Left lung (tissue), 10 donors: ENCODE results near the gene RUBCNL. TPM values are rescaled to one million over a fixed set of nuclear protein-coding genes. Genes with fewer than 3 reads are reported as not detected.

Source experiments
- ATAC-seq: fragments of 200-7000 bp; cut with Tn5 transposase; one replicate; pipeline ENCODE4 v1.9.1; 2020; ENCODE audit warnings: moderate library complexity
- DNase-seq, 4 donors: peaks; one replicate each; pipeline ENCODE4 v3.0.0-alpha.2; 2013 to 2020
- H3K27ac ChIP-seq, 2 donors: fragments of 200-600 bp; sonication (generic) in 1 of 2; one replicate each; pipeline versions ENCODE4 v1.5.0 to v1.8.0; 2020 to 2021
- H3K27me3 ChIP-seq, 2 donors: fragments of 200-600 bp; sonication (generic) in 1 of 2; one replicate each; pipeline versions ENCODE4 v1.5.0 to v1.8.0; 2020 to 2021
- H3K36me3 ChIP-seq, 2 donors: fragments of 200-600 bp; sonication (generic) in 1 of 2; one replicate each; pipeline versions ENCODE4 v1.5.0 to v1.8.0; 2020 to 2021
- H3K4me1 ChIP-seq, 2 donors: fragments of 200-600 bp; one replicate each; pipeline ENCODE4 v1.8.0; 2021
- H3K4me3 ChIP-seq, 2 donors: fragments of 200-600 bp; sonication (generic) in 1 of 2; one replicate each; pipeline versions ENCODE4 v1.5.0 to v1.8.0; 2020 to 2021; ENCODE audit warnings: mild to moderate bottlenecking in 1 of 2
- H3K9me3 ChIP-seq, 2 donors: fragments of 200-600 bp; sonication (generic) in 1 of 2; one replicate each; pipeline versions ENCODE4 v1.5.0 to v1.8.0; 2020 to 2021
- CTCF ChIP-seq, 2 donors: fragments of 200-600 bp; sonication (generic) in 1 of 2; IDR thresholded peaks; one replicate each; pipeline versions ENCODE4 v1.5.0 to v1.8.0; 2021; ENCODE audit warnings: antibody characterized with exemption in 2 of 2
- intact Hi-C, 2 donors: fragments of 100-400 bp; cut with DNase I; formaldehyde crosslinking; loops; one replicate each; pipeline versions ENCODE4 v1.11.2 to v1.14.2; 2022
- polyA plus RNA-seq, 6 donors: library from polyadenylated mRNA; unstranded; fragments of 120-200 nt; gene quantifications; one replicate each; pipeline ENCODE4 v1.2.1, GENCODE V29; 2013; ENCODE audit not compliant: insufficient read length in 6 of 6
- total RNA-seq, 2 donors: library from RNA; stranded (reverse); fragmentation: NEBNext Ultra II Directional; extraction: Animal tissue kit (Norgen Biotek cat#: 25700); gene quantifications; one replicate each; pipeline ENCODE4 v1.2.1, GENCODE V29; 2021
- donor health status: DM: no; HTN: yes; CAD: no.
- donor health status: DM: no; HTN: no; CAD: no.

Gene RUBCNL
- total and polyA plus RNA-seq, 8 donors = 1.8 to 6.6 (median 2.4) TPM

GRCh38 chr13:46369506-46370277, 17.4 kb downstream of the RUBCNL start:
- H3K9me3 ChIP-seq = no peaks in the 10 kb centered on the region
- H3K4me3 ChIP-seq = no peak overlapping the region
- no peaks in the 10 kb centered on the region for H3K36me3 ChIP-seq
- DNase-seq = peak in 2 of 4 donors; percentile 15 to 19
- H3K27ac ChIP-seq = peak overlapping the region; percentile 75 to 77
- no peaks in the 10 kb centered on the region for H3K27me3 ChIP-seq
- TF ChIP-seq CTCF (IDR thresholded peaks at IDR 0.05) = no peak
- peak; percentile 69 for ATAC-seq
- H3K4me1 ChIP-seq = peaks cover 12 to 32% of the 10 kb centered on the region in 2 donors
- intact Hi-C loops = no loop called here

GRCh38 chr13:46367617-46368327, 19.3 kb downstream of the RUBCNL start:
- no peak for ATAC-seq
- peaks cover 12 to 22% of the 10 kb centered on the region in 2 donors for H3K4me1 ChIP-seq
- intact Hi-C loops = no loop called here

GRCh38 chr13:46361276-46361934, 25.6 kb downstream of the RUBCNL start:
- H3K9me3 ChIP-seq = no peaks in the 10 kb centered on the region
- H3K4me1 ChIP-seq = no peaks in the 10 kb centered on the region
- H3K27me3 ChIP-seq = no peaks in the 10 kb centered on the region
- no peak for TF ChIP-seq CTCF (IDR thresholded peaks at IDR 0.05)
- peaks cover 0 to 3% of the 10 kb centered on the region in 2 donors for H3K36me3 ChIP-seq
- H3K4me3 ChIP-seq = no peak overlapping the region
- DNase-seq (no peak), ATAC-seq (no peak)
- no peak overlapping the region for H3K27ac ChIP-seq
- intact Hi-C loops = no loop called here

More at GRCh38 chr13:46367617-46368327, 19.3 kb downstream of the RUBCNL start:
- no peaks in the 10 kb centered on the region for H3K27me3 ChIP-seq
- H3K9me3 ChIP-seq = no peaks in the 10 kb centered on the region
- TF ChIP-seq CTCF (IDR thresholded peaks at IDR 0.05) = no peak
- H3K4me3 ChIP-seq = no peak overlapping the region
- H3K36me3 ChIP-seq = no peaks in the 10 kb centered on the region
- DNase-seq = no peak
- no peak overlapping the region for H3K27ac ChIP-seq

GRCh38 chr13:46360604-46361003, 26.4 kb downstream of the RUBCNL start:
- DNase-seq (no peak), ATAC-seq (no peak)
- Histone ChIP-seq H3K27me3 (no peaks in the 10 kb centered on the region), H3K36me3 (peaks cover 0 to 3% of the 10 kb centered on the region in 2 donors), H3K4me1 (no peaks in the 10 kb centered on the region), H3K27ac (no peak overlapping the region), H3K4me3 (no peak overlapping the region), H3K9me3 (no peaks in the 10 kb centered on the region)
- no peak for TF ChIP-seq CTCF (IDR thresholded peaks at IDR 0.05)
- intact Hi-C loops = no loop called here

GRCh38 chr13:46359714-46360113, 27.3 kb downstream of the RUBCNL start:
- no peak for TF ChIP-seq CTCF (IDR thresholded peaks at IDR 0.05)
- H3K9me3 ChIP-seq = no peaks in the 10 kb centered on the region
- H3K4me1 ChIP-seq = peaks cover 0 to 9% of the 10 kb centered on the region in 2 donors
- no peak overlapping the region for H3K27ac ChIP-seq
- DNase-seq (no peak), ATAC-seq (peak; percentile 10)
- peaks cover 0 to 3% of the 10 kb centered on the region in 2 donors for H3K36me3 ChIP-seq
- intact Hi-C loops = no loop called here
- H3K27me3 ChIP-seq = no peaks in the 10 kb centered on the region
- no peak overlapping the region for H3K4me3 ChIP-seq
